ENCODE results near the gene OSTC. TPM values are rescaled to one million over a fixed set of nuclear protein-coding genes. Genes with fewer than 3 reads are reported as not detected.

OSTC gene
- total and polyA plus RNA-seq, 9 of the 15 experiments (the other 6 are each of a cell fraction or from before 2014, with no cell fraction given): 112 to 966 (median 235) TPM

DNA sequence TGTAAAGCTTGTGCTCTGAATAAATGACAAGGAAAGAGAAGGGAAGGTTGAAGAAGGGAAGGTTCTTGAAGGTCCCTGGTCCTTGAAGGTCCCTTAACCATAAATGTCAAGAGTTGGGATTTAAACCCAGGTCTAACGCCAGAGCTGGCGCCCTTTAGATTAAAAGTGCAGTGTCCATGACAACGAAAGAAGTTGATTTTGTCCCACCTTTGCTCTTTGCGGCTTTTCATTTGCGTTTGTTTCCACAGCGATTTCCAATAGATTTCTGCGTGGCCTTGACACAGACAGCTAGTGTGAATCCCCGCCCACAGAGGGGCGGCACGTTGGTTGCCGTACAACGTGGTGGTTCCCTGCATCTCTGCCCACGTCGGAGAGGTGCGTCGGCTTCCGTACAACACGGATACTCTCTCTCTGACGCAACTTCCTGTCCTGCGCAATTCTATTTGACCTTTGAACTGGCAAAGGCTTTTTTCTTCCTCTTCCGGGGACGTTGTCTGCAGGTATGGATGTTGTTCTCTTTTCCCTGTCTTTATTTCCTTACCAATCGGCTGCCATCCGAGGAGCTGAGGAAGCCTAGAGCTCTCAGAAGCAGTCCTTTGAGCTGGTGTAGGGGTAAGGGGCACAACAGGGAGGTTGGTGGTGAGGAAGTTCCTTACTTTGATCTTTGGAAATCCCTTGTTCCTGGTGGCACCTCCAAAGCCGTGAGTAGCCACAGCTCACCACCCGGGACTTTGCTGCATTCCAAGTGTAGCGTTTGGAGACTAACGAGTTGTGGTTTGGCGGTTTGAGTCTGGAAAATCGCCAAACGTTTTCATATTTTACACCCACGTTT is 30.1 kb upstream of the OSTC start, which contains the start of gene RPL34 (continued):
- peak; percentile 85 for TF ChIP-seq JUND (IDR thresholded peaks at IDR 0.05; ENCODE audit: borderline replicate concordance, low read depth, low read length)
- peak; percentile 74; the same call in 2 of the 3 replicates for TF ChIP-seq JUND (tag; IDR thresholded peaks at IDR 0.05; ENCODE audit: borderline replicate concordance, low read depth, low read length)
- peak; percentile 97 for TF ChIP-seq MYNN (IDR thresholded peaks at IDR 0.05)
- peak; percentile 71; the same call in 1 of the 2 replicates for TF ChIP-seq MYNN (CRISPR knock-in tag; IDR thresholded peaks at IDR 0.05)
- no peak for TF ChIP-seq NR1H2 (CRISPR knock-in tag; IDR thresholded peaks at IDR 0.05)
- TF ChIP-seq, protein P1, sequence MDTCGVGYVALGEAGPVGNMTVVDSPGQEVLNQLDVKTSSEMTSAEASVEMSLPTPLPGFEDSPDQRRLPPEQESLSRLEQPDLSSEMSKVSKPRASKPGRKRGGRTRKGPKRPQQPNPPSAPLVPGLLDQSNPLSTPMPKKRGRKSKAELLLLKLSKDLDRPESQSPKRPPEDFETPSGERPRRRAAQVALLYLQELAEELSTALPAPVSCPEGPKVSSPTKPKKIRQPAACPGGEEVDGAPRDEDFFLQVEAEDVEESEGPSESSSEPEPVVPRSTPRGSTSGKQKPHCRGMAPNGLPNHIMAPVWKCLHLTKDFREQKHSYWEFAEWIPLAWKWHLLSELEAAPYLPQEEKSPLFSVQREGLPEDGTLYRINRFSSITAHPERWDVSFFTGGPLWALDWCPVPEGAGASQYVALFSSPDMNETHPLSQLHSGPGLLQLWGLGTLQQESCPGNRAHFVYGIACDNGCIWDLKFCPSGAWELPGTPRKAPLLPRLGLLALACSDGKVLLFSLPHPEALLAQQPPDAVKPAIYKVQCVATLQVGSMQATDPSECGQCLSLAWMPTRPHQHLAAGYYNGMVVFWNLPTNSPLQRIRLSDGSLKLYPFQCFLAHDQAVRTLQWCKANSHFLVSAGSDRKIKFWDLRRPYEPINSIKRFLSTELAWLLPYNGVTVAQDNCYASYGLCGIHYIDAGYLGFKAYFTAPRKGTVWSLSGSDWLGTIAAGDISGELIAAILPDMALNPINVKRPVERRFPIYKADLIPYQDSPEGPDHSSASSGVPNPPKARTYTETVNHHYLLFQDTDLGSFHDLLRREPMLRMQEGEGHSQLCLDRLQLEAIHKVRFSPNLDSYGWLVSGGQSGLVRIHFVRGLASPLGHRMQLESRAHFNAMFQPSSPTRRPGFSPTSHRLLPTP (IDR thresholded peaks at IDR 0.05; ENCODE audit: borderline replicate concordance, extremely low read depth, insufficient read length): no peak
- peak; percentile 95 for TF ChIP-seq BRD9 (IDR thresholded peaks at IDR 0.05; ENCODE audit: low read depth, partially characterized antibody)
- TF ChIP-seq KHSRP (IDR thresholded peaks at IDR 0.05): no peak
- TF ChIP-seq, protein P2, sequence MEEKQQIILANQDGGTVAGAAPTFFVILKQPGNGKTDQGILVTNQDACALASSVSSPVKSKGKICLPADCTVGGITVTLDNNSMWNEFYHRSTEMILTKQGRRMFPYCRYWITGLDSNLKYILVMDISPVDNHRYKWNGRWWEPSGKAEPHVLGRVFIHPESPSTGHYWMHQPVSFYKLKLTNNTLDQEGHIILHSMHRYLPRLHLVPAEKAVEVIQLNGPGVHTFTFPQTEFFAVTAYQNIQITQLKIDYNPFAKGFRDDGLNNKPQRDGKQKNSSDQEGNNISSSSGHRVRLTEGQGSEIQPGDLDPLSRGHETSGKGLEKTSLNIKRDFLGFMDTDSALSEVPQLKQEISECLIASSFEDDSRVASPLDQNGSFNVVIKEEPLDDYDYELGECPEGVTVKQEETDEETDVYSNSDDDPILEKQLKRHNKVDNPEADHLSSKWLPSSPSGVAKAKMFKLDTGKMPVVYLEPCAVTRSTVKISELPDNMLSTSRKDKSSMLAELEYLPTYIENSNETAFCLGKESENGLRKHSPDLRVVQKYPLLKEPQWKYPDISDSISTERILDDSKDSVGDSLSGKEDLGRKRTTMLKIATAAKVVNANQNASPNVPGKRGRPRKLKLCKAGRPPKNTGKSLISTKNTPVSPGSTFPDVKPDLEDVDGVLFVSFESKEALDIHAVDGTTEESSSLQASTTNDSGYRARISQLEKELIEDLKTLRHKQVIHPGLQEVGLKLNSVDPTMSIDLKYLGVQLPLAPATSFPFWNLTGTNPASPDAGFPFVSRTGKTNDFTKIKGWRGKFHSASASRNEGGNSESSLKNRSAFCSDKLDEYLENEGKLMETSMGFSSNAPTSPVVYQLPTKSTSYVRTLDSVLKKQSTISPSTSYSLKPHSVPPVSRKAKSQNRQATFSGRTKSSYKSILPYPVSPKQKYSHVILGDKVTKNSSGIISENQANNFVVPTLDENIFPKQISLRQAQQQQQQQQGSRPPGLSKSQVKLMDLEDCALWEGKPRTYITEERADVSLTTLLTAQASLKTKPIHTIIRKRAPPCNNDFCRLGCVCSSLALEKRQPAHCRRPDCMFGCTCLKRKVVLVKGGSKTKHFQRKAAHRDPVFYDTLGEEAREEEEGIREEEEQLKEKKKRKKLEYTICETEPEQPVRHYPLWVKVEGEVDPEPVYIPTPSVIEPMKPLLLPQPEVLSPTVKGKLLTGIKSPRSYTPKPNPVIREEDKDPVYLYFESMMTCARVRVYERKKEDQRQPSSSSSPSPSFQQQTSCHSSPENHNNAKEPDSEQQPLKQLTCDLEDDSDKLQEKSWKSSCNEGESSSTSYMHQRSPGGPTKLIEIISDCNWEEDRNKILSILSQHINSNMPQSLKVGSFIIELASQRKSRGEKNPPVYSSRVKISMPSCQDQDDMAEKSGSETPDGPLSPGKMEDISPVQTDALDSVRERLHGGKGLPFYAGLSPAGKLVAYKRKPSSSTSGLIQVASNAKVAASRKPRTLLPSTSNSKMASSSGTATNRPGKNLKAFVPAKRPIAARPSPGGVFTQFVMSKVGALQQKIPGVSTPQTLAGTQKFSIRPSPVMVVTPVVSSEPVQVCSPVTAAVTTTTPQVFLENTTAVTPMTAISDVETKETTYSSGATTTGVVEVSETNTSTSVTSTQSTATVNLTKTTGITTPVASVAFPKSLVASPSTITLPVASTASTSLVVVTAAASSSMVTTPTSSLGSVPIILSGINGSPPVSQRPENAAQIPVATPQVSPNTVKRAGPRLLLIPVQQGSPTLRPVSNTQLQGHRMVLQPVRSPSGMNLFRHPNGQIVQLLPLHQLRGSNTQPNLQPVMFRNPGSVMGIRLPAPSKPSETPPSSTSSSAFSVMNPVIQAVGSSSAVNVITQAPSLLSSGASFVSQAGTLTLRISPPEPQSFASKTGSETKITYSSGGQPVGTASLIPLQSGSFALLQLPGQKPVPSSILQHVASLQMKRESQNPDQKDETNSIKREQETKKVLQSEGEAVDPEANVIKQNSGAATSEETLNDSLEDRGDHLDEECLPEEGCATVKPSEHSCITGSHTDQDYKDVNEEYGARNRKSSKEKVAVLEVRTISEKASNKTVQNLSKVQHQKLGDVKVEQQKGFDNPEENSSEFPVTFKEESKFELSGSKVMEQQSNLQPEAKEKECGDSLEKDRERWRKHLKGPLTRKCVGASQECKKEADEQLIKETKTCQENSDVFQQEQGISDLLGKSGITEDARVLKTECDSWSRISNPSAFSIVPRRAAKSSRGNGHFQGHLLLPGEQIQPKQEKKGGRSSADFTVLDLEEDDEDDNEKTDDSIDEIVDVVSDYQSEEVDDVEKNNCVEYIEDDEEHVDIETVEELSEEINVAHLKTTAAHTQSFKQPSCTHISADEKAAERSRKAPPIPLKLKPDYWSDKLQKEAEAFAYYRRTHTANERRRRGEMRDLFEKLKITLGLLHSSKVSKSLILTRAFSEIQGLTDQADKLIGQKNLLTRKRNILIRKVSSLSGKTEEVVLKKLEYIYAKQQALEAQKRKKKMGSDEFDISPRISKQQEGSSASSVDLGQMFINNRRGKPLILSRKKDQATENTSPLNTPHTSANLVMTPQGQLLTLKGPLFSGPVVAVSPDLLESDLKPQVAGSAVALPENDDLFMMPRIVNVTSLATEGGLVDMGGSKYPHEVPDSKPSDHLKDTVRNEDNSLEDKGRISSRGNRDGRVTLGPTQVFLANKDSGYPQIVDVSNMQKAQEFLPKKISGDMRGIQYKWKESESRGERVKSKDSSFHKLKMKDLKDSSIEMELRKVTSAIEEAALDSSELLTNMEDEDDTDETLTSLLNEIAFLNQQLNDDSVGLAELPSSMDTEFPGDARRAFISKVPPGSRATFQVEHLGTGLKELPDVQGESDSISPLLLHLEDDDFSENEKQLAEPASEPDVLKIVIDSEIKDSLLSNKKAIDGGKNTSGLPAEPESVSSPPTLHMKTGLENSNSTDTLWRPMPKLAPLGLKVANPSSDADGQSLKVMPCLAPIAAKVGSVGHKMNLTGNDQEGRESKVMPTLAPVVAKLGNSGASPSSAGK (IDR thresholded peaks at IDR 0.05): peak; percentile 79
- no peak for TF ChIP-seq HMGN3 (IDR thresholded peaks at IDR 0.05; ENCODE audit: borderline replicate concordance, extremely low read depth, insufficient read length, low read depth, low read length)
- TF ChIP-seq ELF2 (CRISPR knock-in tag; IDR thresholded peaks at IDR 0.05): peak; percentile 92
- TF ChIP-seq TAF9B (IDR thresholded peaks at IDR 0.05; ENCODE audit: partially characterized antibody): peak; percentile 99
- no peak for TF ChIP-seq FOS (IDR thresholded peaks at IDR 0.05; ENCODE audit: extremely low read depth, insufficient read length)
- TF ChIP-seq ERF (CRISPR knock-in tag; IDR thresholded peaks at IDR 0.05): no peak
